ENCODE measurements around the gene BRINP1. TPM values are rescaled to one million over a fixed set of nuclear protein-coding genes. Genes with fewer than 3 reads are reported as not detected.

BRINP1 gene
- total and polyA plus RNA-seq, 2 donors (not counting 1 experiment from before 2014, with no cell fraction given): not detected

GRCh38 chr9:119255116-119255515, 114.1 kb downstream of the BRINP1 start:
- ChIA-PET POLR2A (no interaction called here), CTCF (no interaction called here)
- no peak for DNase-seq
- Histone ChIP-seq H3K27me3 (replicated peaks in 1 of 4; ENCODE audit: control extremely low read depth in 1 of 4, control insufficient read depth in 3 of 4, insufficient read depth in 4 of 4, low read length in 3 of 4) (no peaks in the 10 kb centered on the region), H3K4me1 (ENCODE audit: control insufficient read depth in 2 of 2, insufficient read depth in 2 of 2, low read length in 2 of 2) (no peaks in the 10 kb centered on the region), H3K4me2 (replicated peaks; ENCODE audit: low read depth, low read length, poor library complexity, severe bottlenecking) (no peak overlapping the region), H3K9ac (ENCODE audit: low read length) (no peak overlapping the region), H2AFZ (ENCODE audit: insufficient read depth, low read depth, low read length, poor library complexity, severe bottlenecking) (no peak overlapping the region), H4K20me1 (ENCODE audit: control insufficient read depth, insufficient read depth, low read length, poor library complexity, severe bottlenecking) (no peaks in the 10 kb centered on the region), H3K9me3 (ENCODE audit: control extremely low read depth in 1 of 3, control insufficient read depth in 2 of 3, insufficient read depth in 1 of 3, low read length in 2 of 3) (no peaks in the 10 kb centered on the region), H3K36me3 (replicated peaks in 1 of 2; ENCODE audit: control extremely low read depth in 1 of 2, control insufficient read depth in 1 of 2, extremely low read depth in 1 of 2, insufficient read depth in 2 of 2, low read length in 1 of 2) (no peaks in the 10 kb centered on the region), H3K27ac (ENCODE audit: low read length in 2 of 2) (no peak overlapping the region), H3K4me3 (ENCODE audit: control extremely low read depth in 1 of 5, extremely low read depth in 1 of 5, insufficient read depth in 1 of 5, low read depth in 2 of 5, low read length in 4 of 5) (no peak overlapping the region), H3K79me2 (ENCODE audit: control insufficient read depth, insufficient read depth, low read length) (no peaks in the 10 kb centered on the region)
- ATAC-seq (ENCODE audit: low read depth): no peak
- Mint-ChIP-seq H3K4me3 (no peak overlapping the region), H3K27ac (no peak overlapping the region), H3K27me3 (no peaks in the 10 kb centered on the region), H3K9me3 (ENCODE audit: insufficient read depth) (no peaks in the 10 kb centered on the region), H3K4me1 (no peaks in the 10 kb centered on the region)
- intact Hi-C loops (cut with micrococcal nuclease): no loop called here
- 36% methylated on average over 1 of the region's 3 CpGs for WGBS (ENCODE audit: insufficient coverage)
- no peak for TF ChIP-seq CTCF (IDR thresholded peaks at IDR 0.05)
- TF ChIP-seq EZH2 (IDR thresholded peaks at IDR 0.05; ENCODE audit: borderline replicate concordance, insufficient read depth, low read depth, low read length, poor library complexity, severe bottlenecking): no peak

- no peak overlapping the region for H3K4me2 ChIP-seq (replicated peaks; ENCODE audit: low read depth, low read length, poor library complexity, severe bottlenecking)
- intact Hi-C loops (cut with micrococcal nuclease): no loop called here
- Mint-ChIP-seq H3K27ac (no peak overlapping the region), H3K9me3 (ENCODE audit: insufficient read depth) (no peaks in the 10 kb centered on the region), H3K4me3 (no peak overlapping the region), H3K4me1 (no peaks in the 10 kb centered on the region), H3K27me3 (no peaks in the 10 kb centered on the region)
- H3K27me3 ChIP-seq (replicated peaks in 1 of 4; ENCODE audit: control extremely low read depth in 1 of 4, control insufficient read depth in 3 of 4, insufficient read depth in 4 of 4, low read length in 3 of 4): no peaks in the 10 kb centered on the region
- H3K36me3 ChIP-seq (replicated peaks in 1 of 2; ENCODE audit: control extremely low read depth in 1 of 2, control insufficient read depth in 1 of 2, extremely low read depth in 1 of 2, insufficient read depth in 2 of 2, low read length in 1 of 2): no peaks in the 10 kb centered on the region
- CTCF ChIA-PET: no interaction called here
- no peak overlapping the region for H3K27ac ChIP-seq (ENCODE audit: low read length in 2 of 2)
- no peak overlapping the region for H3K9ac ChIP-seq (ENCODE audit: low read length)
- no peaks in the 10 kb centered on the region for H4K20me1 ChIP-seq (ENCODE audit: control insufficient read depth, insufficient read depth, low read length, poor library complexity, severe bottlenecking)
- POLR2A ChIA-PET: no interaction called here
- H3K9me3 ChIP-seq (ENCODE audit: control extremely low read depth in 1 of 3, control insufficient read depth in 2 of 3, insufficient read depth in 1 of 3, low read length in 2 of 3): peaks cover 0 to 3% (median 0%) of the 10 kb centered on the region in 3 donors
- TF ChIP-seq EZH2 (IDR thresholded peaks at IDR 0.05; ENCODE audit: borderline replicate concordance, insufficient read depth, low read depth, low read length, poor library complexity, severe bottlenecking) (no peak), CTCF (IDR thresholded peaks at IDR 0.05) (no peak)
- 100% methylated on average over 3 of the region's 5 CpGs for WGBS (ENCODE audit: insufficient coverage)
- H3K4me3 ChIP-seq (ENCODE audit: control extremely low read depth in 1 of 5, extremely low read depth in 1 of 5, insufficient read depth in 1 of 5, low read depth in 2 of 5, low read length in 4 of 5): no peak overlapping the region
- no peaks in the 10 kb centered on the region for H3K4me1 ChIP-seq (ENCODE audit: control insufficient read depth in 2 of 2, insufficient read depth in 2 of 2, low read length in 2 of 2)
- DNase-seq: no peak
- H3K79me2 ChIP-seq (ENCODE audit: control insufficient read depth, insufficient read depth, low read length): no peaks in the 10 kb centered on the region
- H2AFZ ChIP-seq (ENCODE audit: insufficient read depth, low read depth, low read length, poor library complexity, severe bottlenecking): no peak overlapping the region
- ATAC-seq (ENCODE audit: low read depth): no peak
Observed at GRCh38 chr9:119252671-119253299, 116.5 kb downstream of the BRINP1 start.
